ENCODE results near the gene IL1RN. TPM values are rescaled to one million over a fixed set of nuclear protein-coding genes. Genes with fewer than 3 reads are reported as not detected.

IL1RN gene
- total and polyA plus RNA-seq, 2 of the 13 experiments (the other 11 are each of a cell fraction or from before 2014, with no cell fraction given): 21.2 to 101 TPM

- TF ChIP-seq HBP1 (CRISPR knock-in tag; IDR thresholded peaks at IDR 0.05; ENCODE audit: low read depth): 0 out of 2 replicates have a peak, but pooled peaks have one; percentile 48
- TF ChIP-seq ZNF354B (CRISPR knock-in tag; IDR thresholded peaks at IDR 0.05): no peak
- TF ChIP-seq ZNF234 (CRISPR knock-in tag; conservative IDR thresholded peaks at IDR 0.05): no peak
- TF ChIP-seq ZNF781 (CRISPR knock-in tag; IDR thresholded peaks at IDR 0.05; ENCODE audit: borderline replicate concordance, not compliant biosample characterization): no peak
- TF ChIP-seq DZIP1 (CRISPR knock-in tag; IDR thresholded peaks at IDR 0.05): no peak
- no peak for TF ChIP-seq ZNF660 (CRISPR knock-in tag; IDR thresholded peaks at IDR 0.05; ENCODE audit: borderline replicate concordance, low read depth)
- TF ChIP-seq ZNF562 (CRISPR knock-in tag; IDR thresholded peaks at IDR 0.05; ENCODE audit: borderline replicate concordance): no peak
- TF ChIP-seq ATF1 (CRISPR knock-in tag; IDR thresholded peaks at IDR 0.05): no peak; the same call in 1 of the 2 replicates
- TF ChIP-seq MXI1 (IDR thresholded peaks at IDR 0.05; ENCODE audit: borderline replicate concordance, low read depth, low read length): no peak
- no peak for TF ChIP-seq NCOR1 (IDR thresholded peaks at IDR 0.05; ENCODE audit: borderline replicate concordance, low read length)
- TF ChIP-seq KLF12 (CRISPR knock-in tag; IDR thresholded peaks at IDR 0.05; ENCODE audit: borderline replicate concordance): 0 out of 2 replicates have a peak, but pooled peaks have one; percentile 15
- TF ChIP-seq, protein P1, sequence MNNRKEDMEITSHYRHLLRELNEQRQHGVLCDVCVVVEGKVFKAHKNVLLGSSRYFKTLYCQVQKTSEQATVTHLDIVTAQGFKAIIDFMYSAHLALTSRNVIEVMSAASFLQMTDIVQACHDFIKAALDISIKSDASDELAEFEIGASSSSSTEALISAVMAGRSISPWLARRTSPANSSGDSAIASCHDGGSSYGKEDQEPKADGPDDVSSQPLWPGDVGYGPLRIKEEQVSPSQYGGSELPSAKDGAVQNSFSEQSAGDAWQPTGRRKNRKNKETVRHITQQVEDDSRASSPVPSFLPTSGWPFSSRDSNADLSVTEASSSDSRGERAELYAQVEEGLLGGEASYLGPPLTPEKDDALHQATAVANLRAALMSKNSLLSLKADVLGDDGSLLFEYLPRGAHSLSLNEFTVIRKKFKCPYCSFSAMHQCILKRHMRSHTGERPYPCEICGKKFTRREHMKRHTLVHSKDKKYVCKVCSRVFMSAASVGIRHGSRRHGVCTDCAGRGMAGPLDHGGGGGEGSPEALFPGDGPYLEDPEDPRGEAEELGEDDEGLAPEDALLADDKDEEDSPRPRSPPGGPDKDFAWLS (CRISPR knock-in tag; IDR thresholded peaks at IDR 0.05; ENCODE audit: borderline replicate concordance): no peak
- TF ChIP-seq CHD4 (IDR thresholded peaks at IDR 0.05; ENCODE audit: borderline replicate concordance, low read length): no peak
- TF ChIP-seq SYNCRIP (IDR thresholded peaks at IDR 0.05; ENCODE audit: insufficient read depth, low read depth, low read length): no peak
- 0 out of 2 replicates have a peak, but pooled peaks have one; percentile 23 for TF ChIP-seq GATAD2A (CRISPR knock-in tag; IDR thresholded peaks at IDR 0.05)
- no peak for TF ChIP-seq U2AF2 (IDR thresholded peaks at IDR 0.05; ENCODE audit: low read depth, low read length)
- no peak for TF ChIP-seq ZMYM4 (CRISPR knock-in tag; IDR thresholded peaks at IDR 0.05)
- no peak for TF ChIP-seq ZNF138 (CRISPR knock-in tag; IDR thresholded peaks at IDR 0.05; ENCODE audit: low read depth)
- no peak for TF ChIP-seq ZNF598 (CRISPR knock-in tag; IDR thresholded peaks at IDR 0.05; ENCODE audit: borderline replicate concordance)
- TF ChIP-seq MED1 (CRISPR knock-in tag; IDR thresholded peaks at IDR 0.05): no peak
- no peak for TF ChIP-seq ZNF674 (CRISPR knock-in tag; IDR thresholded peaks at IDR 0.05; ENCODE audit: low read depth)
- 0 out of 2 replicates have a peak, but pooled peaks have one; percentile 28 for TF ChIP-seq ZNF124 (CRISPR knock-in tag; IDR thresholded peaks at IDR 0.05)
These were observed 11.3 kb downstream of the IL1RN start (continued) for GRCh38 chr2:113138428-113139322.
